AG09319 (cell line): Measurements from ENCODE around the gene DSCAM.

Experiments used
- DNase-seq: peaks from one replicate; pipeline ENCODE4 v3.0.0-alpha.2; 2010; ENCODE audit warnings: low read depth; ENCODE audit errors: extremely low read depth
- TF ChIP-seq, protein P1 (sequence below): IDR thresholded peaks from 2 replicates; pipeline ENCODE4 v1.5.1; 2011; ENCODE audit warnings: low read depth, mild to moderate bottlenecking, inconsistent platforms, low read length, moderate library complexity

Gene DSCAM

DNA sequence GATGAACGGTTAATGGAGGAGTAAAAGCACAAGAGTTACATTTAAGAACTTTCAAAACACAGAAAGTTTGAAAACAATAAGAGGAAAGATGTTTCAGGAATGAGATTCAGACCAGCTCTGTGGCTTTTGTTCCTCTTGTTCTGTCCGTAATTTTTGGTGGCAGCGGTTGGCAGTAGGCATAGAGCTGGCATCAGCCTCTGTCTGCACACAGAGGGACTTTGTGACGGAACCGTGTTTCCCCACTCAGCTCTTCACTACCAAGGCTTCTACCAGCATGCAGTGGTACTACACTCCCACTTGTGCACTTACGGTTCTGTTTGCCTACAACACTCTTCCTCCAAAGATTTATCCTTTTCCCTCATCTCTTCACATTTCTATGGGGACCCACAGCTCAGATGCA is 212.8 kb downstream of the DSCAM start:
- TF ChIP-seq, protein P1, sequence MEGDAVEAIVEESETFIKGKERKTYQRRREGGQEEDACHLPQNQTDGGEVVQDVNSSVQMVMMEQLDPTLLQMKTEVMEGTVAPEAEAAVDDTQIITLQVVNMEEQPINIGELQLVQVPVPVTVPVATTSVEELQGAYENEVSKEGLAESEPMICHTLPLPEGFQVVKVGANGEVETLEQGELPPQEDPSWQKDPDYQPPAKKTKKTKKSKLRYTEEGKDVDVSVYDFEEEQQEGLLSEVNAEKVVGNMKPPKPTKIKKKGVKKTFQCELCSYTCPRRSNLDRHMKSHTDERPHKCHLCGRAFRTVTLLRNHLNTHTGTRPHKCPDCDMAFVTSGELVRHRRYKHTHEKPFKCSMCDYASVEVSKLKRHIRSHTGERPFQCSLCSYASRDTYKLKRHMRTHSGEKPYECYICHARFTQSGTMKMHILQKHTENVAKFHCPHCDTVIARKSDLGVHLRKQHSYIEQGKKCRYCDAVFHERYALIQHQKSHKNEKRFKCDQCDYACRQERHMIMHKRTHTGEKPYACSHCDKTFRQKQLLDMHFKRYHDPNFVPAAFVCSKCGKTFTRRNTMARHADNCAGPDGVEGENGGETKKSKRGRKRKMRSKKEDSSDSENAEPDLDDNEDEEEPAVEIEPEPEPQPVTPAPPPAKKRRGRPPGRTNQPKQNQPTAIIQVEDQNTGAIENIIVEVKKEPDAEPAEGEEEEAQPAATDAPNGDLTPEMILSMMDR = no peak

DNA sequence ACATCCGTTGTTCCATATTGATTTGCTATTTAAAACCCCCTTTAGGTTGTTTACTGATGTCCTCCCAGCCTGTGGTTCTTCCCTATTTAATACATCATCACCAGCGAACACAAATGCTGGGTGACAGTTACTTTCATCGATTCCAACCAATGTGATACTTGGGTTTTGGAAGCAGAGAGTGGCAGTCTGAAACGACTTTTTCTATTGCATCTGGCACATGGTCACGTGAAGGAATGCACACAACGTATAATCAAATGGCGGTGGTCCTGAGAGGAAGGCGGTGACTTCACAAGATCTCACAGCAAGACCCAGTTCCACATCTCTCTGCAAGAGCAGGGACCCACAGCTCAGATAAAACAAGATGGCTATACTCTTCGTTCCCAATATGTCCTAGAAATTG is 213.9 kb downstream of the DSCAM start:
- no peak for DNase-seq
- TF ChIP-seq, protein P1 = no peak

More for the DNA sequence above, 212.8 kb downstream of the DSCAM start:
- DNase-seq = no peak

DNA sequence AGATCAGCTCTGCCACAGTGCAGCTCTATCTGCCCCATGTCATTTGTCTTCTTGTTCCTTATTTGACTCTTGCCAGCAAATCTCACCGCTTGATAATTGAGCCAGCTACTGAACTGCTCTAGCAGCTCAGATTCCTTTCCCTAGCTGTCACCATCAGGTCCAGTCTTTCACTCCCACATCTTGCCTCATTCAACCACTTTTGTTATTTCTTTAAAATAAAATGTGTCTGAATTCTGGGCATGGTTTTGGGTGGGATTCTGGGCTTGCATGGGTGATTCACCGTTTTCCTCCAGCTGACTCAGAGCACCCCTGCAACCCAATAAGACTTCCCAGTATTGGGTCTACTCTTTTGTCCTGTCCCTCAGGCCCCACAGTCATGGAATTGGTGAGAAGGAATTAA is 215.7 kb downstream of the DSCAM start:
- TF ChIP-seq, protein P1 = no peak
- DNase-seq = no peak

DNA sequence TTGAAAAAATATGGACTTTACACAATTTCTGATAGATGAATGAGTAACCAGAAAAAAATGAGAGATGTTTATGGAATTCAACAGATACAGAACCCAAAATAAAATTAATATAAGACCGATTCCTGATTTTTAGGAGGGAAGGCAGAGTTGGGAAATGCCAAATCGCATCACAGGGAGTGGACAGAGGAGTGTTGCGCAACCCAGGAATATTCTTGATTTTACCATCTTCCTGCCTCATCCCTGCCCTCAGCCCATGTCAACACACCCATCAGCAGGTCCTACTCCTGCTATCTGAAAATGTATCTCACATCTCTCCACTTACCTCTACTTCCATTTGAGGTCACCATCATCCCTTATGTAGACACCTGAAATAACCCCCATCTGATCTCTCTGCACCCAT is 221.0 kb downstream of the DSCAM start:
- TF ChIP-seq, protein P1 = no peak
- DNase-seq = no peak

DNA sequence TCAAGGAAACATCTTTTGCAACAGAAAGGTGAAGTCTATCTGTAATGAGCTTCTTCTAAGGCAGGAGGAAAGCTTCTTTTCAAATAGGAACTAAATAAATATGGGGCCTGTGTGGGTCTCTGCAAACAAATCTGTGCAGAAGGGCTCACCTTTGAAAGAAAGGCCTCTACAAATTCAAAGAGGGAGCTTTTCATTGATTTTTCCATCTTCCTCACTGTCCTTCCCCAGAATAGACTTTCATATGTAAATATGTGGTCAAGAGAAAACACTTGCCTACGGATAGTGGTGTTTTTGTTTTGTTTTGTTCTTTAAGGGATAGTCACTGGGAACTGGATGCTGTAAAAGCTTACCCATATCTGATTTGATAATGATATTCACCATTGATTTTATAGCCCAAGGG is 223.4 kb downstream of the DSCAM start:
- DNase-seq = no peak
- TF ChIP-seq, protein P1 = no peak

DNA sequence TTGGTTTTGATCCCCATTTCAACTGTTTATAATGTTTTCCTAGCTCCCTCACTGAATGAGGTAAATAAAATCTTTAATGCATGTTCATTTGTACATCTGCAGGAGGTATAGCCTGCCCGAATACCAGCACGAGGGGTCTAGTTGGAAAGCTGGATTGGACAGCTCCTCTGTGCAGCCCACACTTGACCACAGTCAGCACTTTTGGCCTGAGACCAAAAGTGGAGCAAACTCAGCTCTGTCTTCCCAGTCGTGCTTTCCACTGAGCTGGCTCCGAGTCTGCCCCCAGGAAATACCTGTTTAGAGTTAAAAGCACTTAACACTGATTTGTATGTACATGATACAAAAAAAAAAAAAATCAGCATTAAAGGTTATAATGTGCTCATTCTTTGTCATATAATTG is 224.4 kb downstream of the DSCAM start:
- no peak for DNase-seq

DNA sequence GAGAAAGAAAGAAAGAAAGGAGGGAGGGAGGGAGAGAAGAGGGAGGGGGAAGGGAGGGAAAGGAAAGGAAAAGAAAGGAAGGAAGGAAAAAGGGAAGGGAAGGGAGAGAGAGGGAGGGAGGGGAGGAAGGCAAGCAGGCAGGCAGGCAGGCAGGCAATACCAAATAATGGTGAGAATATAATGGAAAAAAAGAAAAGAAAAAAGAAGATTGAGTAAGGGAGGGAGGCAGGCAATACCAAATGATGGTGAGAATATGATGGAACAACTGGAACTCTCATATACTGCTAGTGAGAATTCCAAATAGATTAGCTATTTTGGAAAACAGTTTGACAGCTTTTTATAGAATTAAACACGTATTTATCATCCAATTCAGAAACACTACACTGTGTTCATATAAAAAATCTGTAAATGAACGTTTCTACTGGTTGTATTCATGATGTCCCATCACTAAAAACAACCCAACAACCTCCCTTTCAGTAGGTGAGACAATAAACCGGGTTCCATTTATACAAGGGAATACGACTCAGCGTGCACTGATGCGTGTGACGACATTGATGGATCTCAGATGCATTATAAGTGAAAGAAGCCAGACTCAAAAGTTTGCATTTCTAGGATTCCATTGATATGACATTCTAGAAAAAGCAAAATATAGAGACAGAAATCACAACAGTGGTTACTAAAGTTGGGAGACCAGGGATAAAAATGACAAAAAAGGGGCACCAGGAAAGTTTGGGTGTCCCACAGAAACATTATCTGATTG is 226.4 kb downstream of the DSCAM start:
- TF ChIP-seq, protein P1 = no peak
- DNase-seq = no peak

More for the DNA sequence above, 224.4 kb downstream of the DSCAM start:
- TF ChIP-seq, protein P1 = no peak
